OCI-LY7 (cell line): ENCODE results near the gene RMND5A. TPM values are rescaled to one million over a fixed set of nuclear protein-coding genes. Genes with fewer than 3 reads are reported as not detected.
"Not testable (repeated sequence)": the region's sequence is repeated elsewhere in the genome, so short reads cannot be mapped to it uniquely, and the experiment has no call there.

Experiments
- BruUV-seq: library from RNA; stranded (reverse); fragments of 400-500 nt; replicated peaks from 2 replicates; lab custom pipeline; 2021; lab: Mats Ljungman, UMichigan
- CTCF ChIA-PET: fragments of 300-600 bp; sonication (Branson Sonifier 250); formaldehyde crosslinking; loops from one replicate; lab custom pipeline; 2022; ENCODE audit warnings: antibody characterized with exemption; ENCODE audit not compliant: unreplicated experiment; lab: Charles Lee
- POLR2A ChIA-PET: fragments of 300-600 bp; sonication (Branson Sonifier 250); formaldehyde crosslinking; loops from one replicate; lab custom pipeline; 2022; ENCODE audit warnings: antibody characterized with exemption; lab: Charles Lee
- DNase-seq: peaks from one replicate; pipeline ENCODE4 v3.0.0-alpha.2; 2015; ENCODE audit warnings: low spot score
- H2AFZ ChIP-seq: fragments of 200-600 bp; sonication (generic), shearing (Covaris generic); 2 replicates; pipeline ENCODE4 v1.6.1; 2014; ENCODE audit warnings: mild to moderate bottlenecking, antibody characterized with exemption, low read length, moderate library complexity
- H3K27ac ChIP-seq: fragments of 200-600 bp; sonication (generic); 2 replicates; pipeline ENCODE4 v1.5.1; 2014; ENCODE audit warnings: mixed run types, low read depth, mild to moderate bottlenecking, moderate library complexity, low read length, inconsistent platforms; ENCODE audit not compliant: poor library complexity, severe bottlenecking
- H3K36me3 ChIP-seq: fragments of 200-600 bp; sonication (generic); 2 replicates; pipeline ENCODE4 v1.6.1; 2014; ENCODE audit warnings: mild to moderate bottlenecking, antibody characterized with exemption, low read length, moderate library complexity, mixed read lengths; ENCODE audit not compliant: insufficient read depth
- H3K4me1 ChIP-seq: fragments of 200-600 bp; sonication (generic); 2 replicates; pipeline ENCODE4 v1.5.1; 2014; ENCODE audit warnings: mild to moderate bottlenecking, low read length; ENCODE audit not compliant: insufficient read depth, poor library complexity, severe bottlenecking
- H3K4me2 ChIP-seq: fragments of 200-600 bp; sonication (generic); 2 replicates; pipeline ENCODE4 v1.6.1; 2014; ENCODE audit warnings: mild to moderate bottlenecking, low read length
- H3K4me3 ChIP-seq: fragments of 200-600 bp; sonication (generic); 2 replicates; pipeline ENCODE4 v1.5.1; 2014; ENCODE audit warnings: mild to moderate bottlenecking, low read depth, low read length; ENCODE audit not compliant: poor library complexity, severe bottlenecking
- H3K79me2 ChIP-seq: fragments of 200-600 bp; sonication (generic); 2 replicates; pipeline ENCODE4 v1.6.1; 2016; ENCODE audit warnings: low read depth, mild to moderate bottlenecking, low read length, moderate library complexity, mixed read lengths; ENCODE audit not compliant: insufficient read depth
- H3K9me2 ChIP-seq: fragments of 200-600 bp; sonication (generic); 2 replicates; pipeline ENCODE4 v1.6.1; 2016; ENCODE audit warnings: mild to moderate bottlenecking, low read length, mixed read lengths; ENCODE audit not compliant: insufficient read depth
- H3K9me3 ChIP-seq: fragments of 200-600 bp; sonication (generic); 2 replicates; pipeline ENCODE4 v1.6.1; 2014; ENCODE audit warnings: mild to moderate bottlenecking, mixed run types, low read length, mixed read lengths
- H4K20me1 ChIP-seq: fragments of 200-600 bp; sonication (generic); 2 replicates; pipeline ENCODE4 v1.6.1; 2014; ENCODE audit warnings: mild to moderate bottlenecking, antibody characterized with exemption, low read length, moderate library complexity, mixed read lengths; ENCODE audit not compliant: insufficient read depth
- CTCF ChIP-seq: fragments of 200-600 bp; sonication (generic); conservative IDR thresholded peaks from 2 replicates; pipeline ENCODE4 v1.5.1; 2014; ENCODE audit warnings: mild to moderate bottlenecking, antibody characterized with exemption, low read length, moderate library complexity, mixed read lengths
- EZH2phosphoT487 ChIP-seq: fragments of 200-600 bp; sonication (generic); IDR thresholded peaks from 2 replicates; pipeline ENCODE4 v1.6.1; 2018; ENCODE audit warnings: low read depth, borderline replicate concordance, mild to moderate bottlenecking, mixed run types, antibody characterized with exemption, low read length, moderate library complexity, mixed read lengths
- intact Hi-C: fragments of 100-400 bp; cut with micrococcal nuclease; formaldehyde crosslinking; loops from one replicate; pipeline ENCODE4 v1.10.0; 2022; ENCODE audit not compliant: unreplicated experiment
- total RNA-seq, 2 experiments: library from RNA; depleted of rRNA in 1 of 2; stranded (reverse); fragments of >200 nt in 1 of 2; shearing (Covaris generic) in 1 of 2; gene quantifications; 2 replicates each; pipeline ENCODE4 v1.2.3, GENCODE V29; 2014 to 2022

The RMND5A gene
- total RNA-seq, 2 experiments from 2014 or later: 60.6 to 62.7 TPM

DNA sequence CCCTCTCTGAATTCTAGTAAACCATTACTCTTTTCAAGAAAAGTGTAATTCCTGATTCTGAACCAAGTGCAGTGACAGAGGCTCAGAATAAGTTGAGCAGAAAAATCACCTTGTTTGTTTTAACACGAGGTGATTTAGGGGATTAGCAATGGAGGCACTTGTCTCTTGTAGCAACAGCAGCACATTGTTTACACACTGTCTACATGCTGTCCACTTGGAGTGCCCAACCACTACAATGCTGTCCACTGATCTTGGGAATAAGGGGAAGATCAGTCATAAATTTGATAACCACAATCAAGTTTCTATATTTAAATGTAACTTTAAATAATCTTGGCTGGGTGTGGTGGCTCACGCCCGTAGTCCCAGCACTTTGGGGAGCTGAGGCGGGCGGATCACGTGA is 13.9 kb upstream of the RMND5A start:
- no TSS peak for BruUV-seq
- TF ChIP-seq CTCF (no peak), EZH2phosphoT487 (no peak)

DNA sequence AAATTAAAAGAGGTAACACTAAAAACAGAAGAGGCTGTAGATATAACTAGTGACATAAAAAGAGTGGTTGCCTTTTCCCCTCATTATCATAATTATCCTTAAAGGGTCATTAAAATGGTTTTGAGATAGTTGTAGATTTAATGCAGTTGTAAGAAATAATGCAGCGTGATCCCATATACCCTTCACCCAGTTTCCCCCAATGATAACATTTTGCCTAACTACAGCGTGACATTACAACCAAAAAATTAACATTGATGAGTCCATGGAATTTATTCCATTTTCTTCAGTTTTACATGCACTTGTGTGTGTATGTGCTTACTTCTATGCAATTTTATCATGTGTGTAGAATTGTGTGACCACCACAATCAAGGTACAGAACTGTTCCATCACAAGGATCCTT is 13.2 kb upstream of the RMND5A start:
- H3K9me2 ChIP-seq: no peaks in the 10 kb centered on the region
- no peaks in the 10 kb centered on the region for H3K36me3 ChIP-seq
- H3K79me2 ChIP-seq: no peaks in the 10 kb centered on the region
- TF ChIP-seq CTCF (no peak), EZH2phosphoT487 (no peak)
- no peak overlapping the region for H2AFZ ChIP-seq
- no peak for DNase-seq
- H3K27ac ChIP-seq: no peak overlapping the region
- BruUV-seq: no TSS peak
- no peak overlapping the region for H3K4me3 ChIP-seq
- no peaks in the 10 kb centered on the region for H3K9me3 ChIP-seq
- H4K20me1 ChIP-seq: no peaks in the 10 kb centered on the region
- intact Hi-C loops: no loop called here
- ChIA-PET CTCF (no interaction called here), POLR2A (interaction anchor here (0.5 kb wide), 1 partner anchor 10 kb away, joined by 3 read pairs; no protein-coding TSS in a partner anchor)
- H3K4me2 ChIP-seq: no peak overlapping the region
- H3K4me1 ChIP-seq: no peaks in the 10 kb centered on the region

More for the DNA sequence above, 13.9 kb upstream of the RMND5A start:
- Histone ChIP-seq H3K4me3 (no peak overlapping the region), H3K36me3 (no peaks in the 10 kb centered on the region), H3K9me3 (no peaks in the 10 kb centered on the region), H4K20me1 (no peaks in the 10 kb centered on the region), H3K27ac (no peak overlapping the region), H3K4me2 (no peak overlapping the region), H2AFZ (no peak overlapping the region), H3K79me2 (no peaks in the 10 kb centered on the region), H3K9me2 (no peaks in the 10 kb centered on the region), H3K4me1 (no peaks in the 10 kb centered on the region)
- ChIA-PET CTCF (no interaction called here), POLR2A (no interaction called here)
- intact Hi-C loops: no loop called here
- no peak for DNase-seq

- intact Hi-C loops: not testable (repeated sequence)
These were observed 12.0 kb upstream of the RMND5A start for GRCh38 chr2:86708126-86708525.

GRCh38 chr2:86714579-86715173 is 5.4 kb upstream of the RMND5A start:
- BruUV-seq, H3K4me1 ChIP-seq, intact Hi-C loops, POLR2A ChIA-PET, CTCF ChIA-PET, H3K36me3 ChIP-seq, H4K20me1 ChIP-seq, H3K4me2 ChIP-seq, DNase-seq, H3K4me3 ChIP-seq, H3K9me3 ChIP-seq, H3K9me2 ChIP-seq, H3K79me2 ChIP-seq, H3K27ac ChIP-seq, H2AFZ ChIP-seq: not testable (repeated sequence)

More at GRCh38 chr2:86708126-86708525, 12.0 kb upstream of the RMND5A start:
- H2AFZ ChIP-seq, H3K4me3 ChIP-seq, DNase-seq, H3K9me2 ChIP-seq, H3K27ac ChIP-seq, BruUV-seq, H3K4me1 ChIP-seq, H3K36me3 ChIP-seq, H3K79me2 ChIP-seq, H3K4me2 ChIP-seq, H3K9me3 ChIP-seq, CTCF ChIA-PET, H4K20me1 ChIP-seq: not testable (repeated sequence)
- POLR2A ChIA-PET: interaction anchor here (0.7 kb wide), 1 partner anchor 60 kb away, joined by 3 read pairs; no protein-coding TSS in a partner anchor

DNA sequence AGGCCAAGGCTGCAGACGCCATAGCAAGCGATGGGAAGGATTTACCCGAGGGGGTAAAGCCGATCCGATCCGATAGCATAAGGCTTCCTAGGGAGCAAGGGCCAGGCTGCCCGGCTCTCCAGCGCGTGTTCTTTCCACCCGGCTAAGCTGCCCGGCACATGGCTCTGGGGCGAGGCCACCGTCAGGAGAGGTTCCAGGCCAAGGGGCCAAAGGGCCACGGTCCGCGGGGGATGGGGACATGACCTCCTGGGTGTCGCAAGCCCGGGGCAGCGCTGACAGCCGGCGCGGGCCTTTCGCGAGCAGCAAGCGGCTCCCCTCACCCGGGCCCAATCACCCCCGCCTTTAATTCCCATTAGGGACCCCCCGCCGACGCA is 841 bp upstream of the RMND5A start:
- Histone ChIP-seq H3K4me2 (peak overlapping the region; percentile 32; the same call in 1 of the 2 replicates), H3K4me3 (peak overlapping the region; percentile 71), H3K79me2 (peaks cover 13% of the 10 kb centered on the region)
- H3K9me2 ChIP-seq, CTCF ChIA-PET, H4K20me1 ChIP-seq, POLR2A ChIA-PET, H3K36me3 ChIP-seq, intact Hi-C loops, H2AFZ ChIP-seq, DNase-seq, BruUV-seq, H3K27ac ChIP-seq, H3K4me1 ChIP-seq, H3K9me3 ChIP-seq: not testable (repeated sequence)
